ENCODE data around the gene ETFBKMT.
"Not testable (repeated sequence)": the region's sequence is repeated elsewhere in the genome, so short reads cannot be mapped to it uniquely, and the experiment has no call there.

ETFBKMT gene

DNA sequence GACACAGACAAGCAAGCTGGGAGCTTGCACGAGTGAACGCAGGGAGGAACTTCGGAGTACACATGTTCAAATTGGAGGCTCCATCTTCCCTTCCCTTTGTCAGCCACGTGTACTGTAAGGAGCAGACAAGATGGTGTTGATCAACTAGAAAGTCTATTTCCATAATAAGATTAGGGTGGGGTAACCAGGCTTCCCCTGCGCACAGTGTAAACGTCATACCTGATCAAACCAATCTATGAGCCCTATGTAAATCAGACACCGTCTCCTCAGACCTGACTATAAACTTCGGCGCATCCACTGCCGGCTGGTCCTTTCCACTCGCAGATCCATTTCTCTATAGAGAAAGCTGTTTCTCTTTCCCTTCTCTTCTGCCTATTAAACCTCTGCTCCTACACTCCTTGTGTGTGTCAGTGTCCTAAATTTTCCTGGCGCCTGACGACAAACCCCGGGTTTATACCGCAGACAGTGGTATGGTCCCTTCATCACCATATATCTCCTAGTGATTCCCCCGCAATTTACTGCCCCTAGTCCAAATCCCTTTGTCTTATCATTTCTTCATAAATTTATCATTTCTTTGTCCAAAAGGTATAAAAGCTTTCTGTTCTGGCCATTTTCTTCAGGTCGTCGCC lies 7.5 kb upstream of the ETFBKMT start:
- in situ Hi-C loops (cut with MboI; ENCODE audit: low sequenced_read_pairs), result loop anchor here (10.0 to 25.0 kb wide), 2 partner anchors 653 to 1035 kb away; partner anchors contain the start of gene DNM1L

DNA sequence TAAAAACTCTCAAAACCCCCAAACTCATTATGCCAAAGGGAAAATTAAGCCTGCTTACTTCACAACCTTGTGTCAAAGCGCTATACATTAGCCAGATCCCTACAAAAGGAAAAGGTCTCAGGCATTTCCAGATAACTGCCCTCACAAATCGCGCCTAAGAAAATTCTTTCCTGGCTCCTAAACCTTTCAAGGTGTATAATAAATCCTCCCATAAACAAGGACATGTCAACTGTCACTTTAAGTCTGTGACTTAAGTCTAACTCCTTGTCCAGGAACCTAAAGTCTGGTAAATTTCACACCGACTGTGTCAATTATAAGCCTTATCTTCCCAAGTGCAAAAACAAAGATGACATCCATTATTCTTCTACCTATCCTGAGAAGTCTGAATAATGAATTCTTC lies 4.3 kb upstream of the ETFBKMT start:
- in situ Hi-C loops (cut with MboI; ENCODE audit: low sequenced_read_pairs), result loop anchor here (10.0 to 25.0 kb wide), 2 partner anchors 650 to 1032 kb away; partner anchors contain the start of gene DNM1L

DNA sequence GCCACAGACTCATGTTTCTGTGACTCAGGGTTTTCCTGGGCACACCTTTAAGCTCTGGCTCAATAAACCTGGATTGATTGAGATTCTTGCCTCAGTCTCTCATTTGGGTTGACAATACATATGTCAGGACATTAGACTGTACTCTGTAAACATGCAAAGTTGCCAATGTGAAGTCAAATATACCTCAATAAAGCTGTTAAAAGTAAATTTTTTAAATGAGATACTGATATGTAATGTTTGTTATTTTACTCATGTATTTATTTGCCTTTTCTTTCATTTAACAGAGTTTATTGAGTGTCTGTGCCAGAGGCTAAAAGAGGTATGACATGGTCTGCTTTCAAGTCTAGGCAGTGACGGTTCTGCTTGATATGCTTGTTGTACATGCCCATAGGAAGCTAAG lies 3.7 kb upstream of the ETFBKMT start:
- in situ Hi-C loops (cut with MboI; ENCODE audit: low sequenced_read_pairs), result loop anchor here (10.0 to 25.0 kb wide), 2 partner anchors 649 to 1032 kb away; partner anchors contain the start of gene DNM1L

DNA sequence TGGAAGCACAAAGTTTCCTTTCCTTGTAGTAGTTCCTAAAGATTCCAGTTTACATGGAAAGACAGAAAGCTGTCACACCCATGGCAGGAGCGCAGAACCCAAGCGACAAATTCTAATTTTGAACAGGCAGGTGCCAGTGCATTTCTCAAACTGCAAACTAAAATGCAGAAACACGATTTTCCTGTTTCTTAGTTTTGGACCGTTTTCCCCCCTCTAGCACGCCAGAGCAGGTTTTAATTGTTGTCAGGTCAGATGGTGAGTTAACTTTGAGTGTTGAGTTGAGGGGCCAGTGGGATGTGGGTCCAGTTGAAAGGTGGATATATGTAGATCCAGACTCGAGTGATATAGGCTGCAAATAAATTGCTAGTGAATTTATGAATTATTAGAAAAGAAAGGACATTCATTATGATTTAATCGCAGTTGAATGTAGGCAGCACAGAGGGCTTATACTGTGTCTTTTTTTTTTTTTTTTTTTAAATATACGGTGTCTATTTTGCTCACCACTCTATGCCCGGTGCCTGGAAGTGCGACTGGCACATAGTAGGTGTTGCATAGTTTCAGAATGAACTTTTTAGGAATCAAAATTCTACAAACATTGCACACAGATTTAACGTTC lies 909 bp upstream of the ETFBKMT start:
- in situ Hi-C loops (cut with MboI; ENCODE audit: low sequenced_read_pairs), result loop anchor here (10.0 to 25.0 kb wide), 2 partner anchors 646 to 1029 kb away; partner anchors contain the start of gene DNM1L

GRCh38 chr12:31662176-31662849 lies 2.8 kb downstream of the ETFBKMT start:
- in situ Hi-C loops (cut with MboI; ENCODE audit: low sequenced_read_pairs), result loop anchor here (25.0 kb wide), 1 partner anchor 1025 kb away; the partner anchor contains the start of gene DNM1L

GRCh38 chr12:31663576-31663975 lies 4.1 kb downstream of the ETFBKMT start:
- in situ Hi-C loops (cut with MboI; ENCODE audit: low sequenced_read_pairs), result loop anchor here (25.0 kb wide), 1 partner anchor 1024 kb away; the partner anchor contains the start of gene DNM1L

- in situ Hi-C loops (cut with MboI; ENCODE audit: low sequenced_read_pairs), result loop anchor here (25.0 kb wide), 1 partner anchor 1023 kb away; the partner anchor contains the start of gene DNM1L
Measured at GRCh38 chr12:31664038-31664437, 4.5 kb downstream of the ETFBKMT start.

GRCh38 chr12:31669020-31669419 lies 9.5 kb downstream of the ETFBKMT start:
- in situ Hi-C loops (cut with MboI; ENCODE audit: low sequenced_read_pairs), result loop anchor here (25.0 kb wide), 1 partner anchor 1018 kb away; the partner anchor contains the start of gene DNM1L

DNA sequence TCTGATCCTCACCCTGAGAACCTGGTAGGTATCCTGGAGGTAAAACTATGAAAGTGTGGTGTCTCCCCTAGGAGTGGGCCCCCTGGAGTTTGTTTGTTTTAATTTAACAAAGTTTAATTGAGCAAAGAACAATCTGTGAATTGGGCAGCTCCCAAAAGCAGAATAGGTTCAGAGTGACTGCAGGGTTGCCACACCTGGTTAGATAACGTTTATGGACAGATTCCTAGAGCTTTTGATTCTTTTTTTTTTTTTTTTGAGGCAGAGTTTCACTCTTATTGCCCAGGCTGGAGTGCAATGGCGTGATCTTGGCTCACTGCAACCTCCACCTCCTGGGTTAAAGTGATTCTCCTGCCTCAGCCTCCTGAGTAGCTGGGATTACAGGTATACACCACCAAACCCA lies 10.1 kb downstream of the ETFBKMT start:
- in situ Hi-C loops (cut with MboI; ENCODE audit: low sequenced_read_pairs), result loop anchor here (25.0 kb wide), 1 partner anchor 1018 kb away; the partner anchor contains the start of gene DNM1L

- in situ Hi-C loops (cut with MboI; ENCODE audit: low sequenced_read_pairs), result loop anchor here (25.0 kb wide), 1 partner anchor 1015 kb away; the partner anchor contains the start of gene DNM1L
Measured at GRCh38 chr12:31672521-31672920, 13.0 kb downstream of the ETFBKMT start.

DNA sequence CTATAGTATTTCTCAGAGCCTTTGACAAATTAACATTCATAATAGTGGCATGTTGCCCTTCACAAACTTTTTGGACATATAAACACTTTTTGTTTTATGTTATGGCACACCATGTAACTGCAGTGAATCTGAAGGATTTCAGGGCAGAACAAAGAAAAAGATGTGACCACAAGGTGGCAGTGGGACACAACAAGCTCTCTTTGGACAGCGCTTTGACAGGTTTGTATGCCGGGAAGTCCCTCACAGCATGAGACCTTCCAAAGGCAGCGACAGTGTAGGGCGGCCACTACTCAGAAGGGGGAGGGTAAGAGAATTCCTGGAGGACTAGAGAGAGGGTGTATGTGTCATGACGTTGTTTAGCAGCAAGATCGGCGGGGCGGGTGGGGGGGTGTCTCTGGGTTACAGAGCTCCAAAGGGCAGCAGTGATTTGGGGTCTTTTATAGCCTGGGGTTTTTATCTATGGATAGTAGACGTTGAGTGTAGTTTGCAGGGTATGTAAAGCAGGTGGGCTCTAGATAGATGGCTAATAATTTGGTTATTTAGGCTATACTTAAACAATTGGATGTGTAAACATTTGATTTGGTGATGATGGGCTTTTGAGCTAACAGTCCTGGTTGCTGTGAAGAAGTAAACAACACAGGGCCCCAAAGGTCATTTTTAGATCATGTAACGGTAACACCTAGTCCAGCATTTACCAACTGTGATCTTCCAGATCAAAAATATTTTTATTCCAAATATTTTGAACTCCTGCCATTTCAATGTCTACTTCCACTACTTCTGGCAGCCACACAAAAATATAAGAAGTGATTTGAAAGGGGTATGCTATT lies 22.9 kb downstream of the ETFBKMT start:
- in situ Hi-C loops (cut with MboI; ENCODE audit: low sequenced_read_pairs), result loop anchor here (10.0 kb wide), 1 partner anchor 212 kb away; no protein-coding TSS in a partner anchor

GRCh38 chr12:31685801-31686200 lies 26.3 kb downstream of the ETFBKMT start:
- in situ Hi-C loops (cut with MboI; ENCODE audit: low sequenced_read_pairs), result loop anchor here (10.0 kb wide), 1 partner anchor 209 kb away; no protein-coding TSS in a partner anchor

GRCh38 chr12:31687101-31687527 lies 27.6 kb downstream of the ETFBKMT start:
- in situ Hi-C loops (cut with MboI; ENCODE audit: low sequenced_read_pairs), result loop anchor here (10.0 kb wide), 1 partner anchor 208 kb away; no protein-coding TSS in a partner anchor

- in situ Hi-C loops (cut with MboI; ENCODE audit: low sequenced_read_pairs), result loop anchor here (10.0 kb wide), 1 partner anchor 205 kb away; no protein-coding TSS in a partner anchor
Measured at GRCh38 chr12:31689921-31690320, 30.4 kb downstream of the ETFBKMT start.

- in situ Hi-C loops (cut with MboI; ENCODE audit: low sequenced_read_pairs), result no loop called here
Measured at GRCh38 chr12:31702047-31702446, 42.6 kb downstream of the ETFBKMT start.

- in situ Hi-C loops (cut with MboI; ENCODE audit: low sequenced_read_pairs), result no loop called here
Measured at GRCh38 chr12:31705621-31706020, 46.1 kb downstream of the ETFBKMT start.

DNA sequence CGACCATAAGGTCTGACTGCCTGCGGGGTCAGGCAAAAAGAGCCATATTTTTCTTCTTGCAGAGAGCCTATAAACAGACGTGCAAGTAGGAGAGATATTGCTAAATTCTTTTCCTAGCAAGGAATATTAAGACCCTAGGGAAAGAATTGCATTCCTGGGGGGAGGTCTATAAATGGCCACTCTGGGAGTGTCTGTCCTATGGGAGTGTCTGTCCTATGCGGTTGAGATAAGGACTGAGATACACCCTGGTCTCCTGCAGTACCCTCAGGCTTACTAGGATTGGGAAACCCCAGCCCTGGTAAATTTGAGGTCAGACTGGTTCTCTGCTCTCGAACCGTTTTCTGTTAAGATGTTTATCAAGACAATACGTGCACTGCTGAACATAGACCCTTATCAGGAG lies 48.6 kb downstream of the ETFBKMT start:
- in situ Hi-C loops (cut with MboI; ENCODE audit: low sequenced_read_pairs), result not testable (repeated sequence)

DNA sequence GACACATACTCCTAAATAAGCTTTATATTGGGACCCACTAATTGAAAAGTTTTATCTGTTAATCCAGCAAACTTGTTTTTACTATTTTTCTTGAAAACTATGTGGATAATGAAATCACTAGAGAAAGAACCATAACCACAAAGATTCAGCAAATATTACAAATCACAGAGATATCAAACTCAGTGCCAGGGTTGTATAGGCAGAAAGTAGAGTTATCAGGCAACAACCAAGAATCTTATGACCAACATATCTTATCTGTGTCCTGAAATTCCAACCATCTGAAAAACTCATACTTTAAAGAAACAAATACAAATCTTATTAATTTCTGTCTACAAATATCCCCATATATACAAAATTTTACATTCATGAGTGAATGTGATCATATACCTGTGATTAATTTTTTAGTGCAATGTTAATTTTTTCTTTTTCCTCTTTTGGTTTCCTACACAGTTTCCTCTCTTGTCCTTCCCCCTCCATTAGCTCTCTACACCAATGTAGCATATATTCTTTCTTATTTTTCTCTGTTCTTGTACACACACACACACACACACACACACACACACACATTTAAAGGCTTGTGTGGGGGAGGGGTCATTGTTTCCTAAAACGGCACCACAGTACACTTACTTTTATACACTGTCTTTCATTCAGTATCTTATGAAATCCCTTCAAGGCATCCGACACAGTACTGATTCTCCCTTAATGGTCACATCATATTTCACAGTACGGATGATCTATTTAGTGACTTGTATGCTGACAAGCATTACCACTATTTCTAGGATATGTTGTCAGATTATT lies 50.7 kb downstream of the ETFBKMT start:
- in situ Hi-C loops (cut with MboI; ENCODE audit: low sequenced_read_pairs), result no loop called here

DNA sequence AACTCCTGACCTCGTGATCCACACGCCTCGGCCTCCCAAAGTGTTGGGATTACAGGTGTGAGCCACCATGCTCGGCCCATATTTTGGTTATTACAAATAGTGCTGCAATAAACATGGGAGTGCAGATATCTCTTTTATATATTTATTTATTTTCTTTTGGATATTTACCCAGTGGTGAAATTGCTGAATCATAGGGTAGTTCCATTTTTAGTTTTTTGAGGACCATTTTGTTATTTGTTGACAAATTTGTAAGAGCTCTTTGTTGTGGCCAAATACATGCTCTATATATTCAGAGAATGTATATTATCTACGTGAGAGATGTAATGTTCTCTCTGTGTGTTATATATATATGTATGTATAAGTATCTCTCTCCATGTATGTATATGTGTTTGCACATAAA lies 53.4 kb downstream of the ETFBKMT start:
- in situ Hi-C loops (cut with MboI; ENCODE audit: low sequenced_read_pairs), result no loop called here

All from HL-60/S4 (cell line).